H1 (cell line): Measurements from ENCODE around the gene SCCPDH. TPM values are rescaled to one million over a fixed set of nuclear protein-coding genes. Genes with fewer than 3 reads are reported as not detected.

Experiments used
- CHD1 ChIP-seq: IDR thresholded peaks from 2 replicates; pipeline ENCODE4 v1.6.1; 2012; ENCODE audit warnings: low read depth, low read length, improper control_type of control experiment
- CHD7 ChIP-seq: fragments of 300-600 bp; sonication (generic); IDR thresholded peaks from 2 replicates; pipeline ENCODE4 v1.7.1; 2012; ENCODE audit warnings: low read length, moderate library complexity, mild to moderate bottlenecking, inconsistent platforms; ENCODE audit not compliant: insufficient replicate concordance
- E2F6 ChIP-seq: IDR thresholded peaks from 2 replicates; pipeline ENCODE4 v1.6.1; 2012; ENCODE audit warnings: inconsistent platforms
- EGR1 ChIP-seq: IDR thresholded peaks from 2 replicates; pipeline ENCODE4 v1.6.1; 2011; ENCODE audit warnings: low read depth, low read length, borderline replicate concordance
- FOSL1 ChIP-seq: IDR thresholded peaks from 2 replicates; pipeline ENCODE4 v1.6.1; 2011; ENCODE audit warnings: mild to moderate bottlenecking, low read depth, low read length, moderate library complexity; ENCODE audit not compliant: insufficient read depth
- KDM4A ChIP-seq: IDR thresholded peaks from one replicate; pipeline ENCODE4 v1.7.1; 2012; ENCODE audit warnings: low read depth, mild to moderate bottlenecking, moderate library complexity, low read length, inconsistent platforms; ENCODE audit not compliant: severe bottlenecking
- NRF1 ChIP-seq: IDR thresholded peaks from 2 replicates; pipeline ENCODE4 v1.6.1; 2011; ENCODE audit warnings: mild to moderate bottlenecking, low read depth, low read length, improper control_type of control experiment
- PHF8 ChIP-seq: fragments of 200-600 bp; sonication (generic); conservative IDR thresholded peaks from 2 replicates; pipeline ENCODE4 v1.7.1; 2012; ENCODE audit warnings: low read depth, mild to moderate bottlenecking, inconsistent platforms, low read length, moderate library complexity
- RBBP5 ChIP-seq: IDR thresholded peaks from 2 replicates; pipeline ENCODE4 v1.7.1; 2012; ENCODE audit warnings: low read depth, mild to moderate bottlenecking, inconsistent platforms, low read length, moderate library complexity, borderline replicate concordance
- RNF2 ChIP-seq: fragments of 200-900, 300-1000 bp; sonication (generic); IDR thresholded peaks from 2 replicates; pipeline ENCODE4 v1.7.1; 2016; ENCODE audit warnings: borderline replicate concordance, low read depth, mild to moderate bottlenecking, antibody characterized with exemption, low read length; ENCODE audit not compliant: poor library complexity, severe bottlenecking; ENCODE audit errors: missing control alignments
- TCF12 ChIP-seq: IDR thresholded peaks from 2 replicates; pipeline ENCODE4 v1.6.1; 2011; ENCODE audit warnings: low read depth, mild to moderate bottlenecking, low read length
- polyA plus RNA-seq, 7 experiments: library from polyadenylated mRNA; depleted of rRNA in 3 of 7; stranded (reverse) in 5 of 7; unstranded in 2 of 7; fragments of >200 nt in 5 of 7; fragments of 200-250 nt in 2 of 7; gene quantifications; 1 replicate in 5 of 7; 2 replicates in 1 of 7; 4 replicates in 1 of 7; pipeline versions ENCODE4 v1.2.1 to v1.2.3, GENCODE V29; 2011 to 2013; ENCODE audit warnings: missing spikeins in 2 of 7, mixed read lengths in 2 of 7
- total RNA-seq: library from RNA; stranded (reverse); fragmentation: NEBNext Ultra II Directional; extraction: Animal tissue kit (Norgen Biotek cat#: 25700); gene quantifications from 2 replicates; pipeline ENCODE4 v1.2.1, GENCODE V29; 2021

SCCPDH gene
- total and polyA plus RNA-seq, 2 of the 8 experiments (the other 6 are each of a cell fraction or from before 2014, with no cell fraction given), result 9.5 to 17.0 TPM

GRCh38 chr1:246695666-246696065 is 28.5 kb upstream of the SCCPDH start (continued):
- TF ChIP-seq CHD7 (no peak), EGR1 (no peak), FOSL1 (no peak), PHF8 (no peak), KDM4A (no peak), E2F6 (no peak), RNF2 (no peak), NRF1 (no peak), CHD1 (no peak), TCF12 (no peak), RBBP5 (no peak)
